NCI-H524 treated with DMSO at 0.1 percent for 48 hours (cell line): Measurements from ENCODE around the gene SPATA25.
"Not testable (repeated sequence)": the region's sequence is repeated elsewhere in the genome, so short reads cannot be mapped to it uniquely, and the experiment has no call there.

Experiments
- DNase-seq: peaks from one replicate; lab custom pipeline; 2025; lab: John Stamatoyannopoulos, UW

Gene SPATA25

GRCh38 chr20:45887346-45887715, at the start of gene SPATA25:
Gene SPATA25 (minus strand): TSS chr20:45887622. CDS start chr20:45887590, 32 bp downstream.
- DNase-seq, result no peak

- no peak for DNase-seq
Measured at GRCh38 chr20:45935416-45936046, 48.1 kb upstream of the SPATA25 start.

- peak; percentile 82 for DNase-seq
Measured at GRCh38 chr20:45934586-45935415, 47.4 kb upstream of the SPATA25 start, which contains the start of gene PCIF1. Gene PCIF1 (plus strand): TSS chr20:45934683. CDS start chr20:45939000, 4,317 bp downstream.

GRCh38 chr20:45934046-45934585, 46.7 kb upstream of the SPATA25 start:
- no peak for DNase-seq

GRCh38 chr20:45933266-45934045, 46.0 kb upstream of the SPATA25 start:
- peak; percentile 71 for DNase-seq

- DNase-seq, result not testable (repeated sequence)
Measured at GRCh38 chr20:45931680-45932079, 44.3 kb upstream of the SPATA25 start.

- no peak for DNase-seq
Measured at GRCh38 chr20:45927071-45927878, 39.9 kb upstream of the SPATA25 start.

GRCh38 chr20:45926731-45927070, 39.3 kb upstream of the SPATA25 start:
- no peak for DNase-seq

- DNase-seq, result no peak
Measured at GRCh38 chr20:45925821-45926506, 38.5 kb upstream of the SPATA25 start.

- DNase-seq, result no peak
Measured at GRCh38 chr20:45924391-45925261, 37.2 kb upstream of the SPATA25 start.

GRCh38 chr20:45921337-45922189, 34.1 kb upstream of the SPATA25 start:
- DNase-seq, result no peak

- DNase-seq, result no peak
Measured at GRCh38 chr20:45920462-45921336, 33.3 kb upstream of the SPATA25 start.

- DNase-seq, result no peak
Measured at GRCh38 chr20:45919542-45920399, 32.3 kb upstream of the SPATA25 start.

- no peak for DNase-seq
Measured at GRCh38 chr20:45918779-45919537, 31.5 kb upstream of the SPATA25 start.

- no peak for DNase-seq
Measured at GRCh38 chr20:45918182-45918737, 30.8 kb upstream of the SPATA25 start.

GRCh38 chr20:45917790-45918141, 30.3 kb upstream of the SPATA25 start:
- peak; percentile 85 for DNase-seq
